CD8-positive, alpha-beta memory T cell (primary cell): ENCODE results near the gene UBAC2. TPM values are rescaled to one million over a fixed set of nuclear protein-coding genes. Genes with fewer than 3 reads are reported as not detected.

ENCODE experiments used
- CTCF ChIA-PET: fragments of 350-600 bp; sonication (Branson Sonifier 250); formaldehyde crosslinking; loops from one replicate; lab custom pipeline; 2021; ENCODE audit warnings: antibody characterized with exemption; lab: Charles Lee
- POLR2A ChIA-PET: fragments of 350-600 bp; sonication (Branson Sonifier 250); formaldehyde crosslinking; loops from one replicate; lab custom pipeline; 2021; ENCODE audit warnings: antibody characterized with exemption; lab: Charles Lee
- DNase-seq, 5 donors: peaks; one replicate each; pipeline versions ENCODE4 v3.0.0 to v3.0.0-alpha.2; 2020 to 2022; ENCODE audit warnings: mixed read lengths in 1 of 5
- H3K27ac ChIP-seq: one replicate; pipeline ENCODE4 v1.7.0; 2013; ENCODE audit warnings: low read depth, mild to moderate bottlenecking, low read length, moderate library complexity
- H3K27me3 ChIP-seq: 2 replicates; pipeline ENCODE4 v1.7.0; 2013; ENCODE audit warnings: low read length, mild to moderate bottlenecking; ENCODE audit not compliant: insufficient read depth, poor library complexity, severe bottlenecking
- H3K36me3 ChIP-seq: 2 replicates; pipeline ENCODE4 v1.7.0; 2013; ENCODE audit warnings: mild to moderate bottlenecking, low read length, moderate library complexity; ENCODE audit not compliant: insufficient read depth
- H3K4me1 ChIP-seq: 2 replicates; pipeline ENCODE4 v1.7.0; 2013; ENCODE audit warnings: mild to moderate bottlenecking, low read length, moderate library complexity; ENCODE audit not compliant: insufficient read depth
- H3K4me3 ChIP-seq: 2 replicates; pipeline ENCODE4 v1.7.0; 2013; ENCODE audit warnings: mild to moderate bottlenecking, low read length
- H3K9me3 ChIP-seq: 2 replicates; pipeline ENCODE4 v1.7.0; 2013; ENCODE audit warnings: mild to moderate bottlenecking, low read length
- H3K27ac Mint-ChIP-seq, 8 donors: one replicate each; pipeline ENCODE4 v1.8.0; 2020 to 2021; ENCODE audit warnings: mixed read lengths in 8 of 8, mild to moderate bottlenecking in 6 of 8, inconsistent platforms in 3 of 8, moderate library complexity in 3 of 8
- H3K27me3 Mint-ChIP-seq, 2 donors: one replicate each; pipeline ENCODE4 v1.8.0; 2020 to 2021; ENCODE audit warnings: mixed read lengths in 2 of 2, mild to moderate bottlenecking in 1 of 2, moderate library complexity in 1 of 2
- H3K36me3 Mint-ChIP-seq, 3 donors: one replicate each; pipeline ENCODE4 v1.8.0; 2020 to 2021; ENCODE audit warnings: mixed read lengths in 3 of 3, inconsistent platforms in 1 of 3, mild to moderate bottlenecking in 1 of 3
- H3K4me1 Mint-ChIP-seq, 3 donors: one replicate each; pipeline ENCODE4 v1.8.0; 2020 to 2021; ENCODE audit warnings: mixed read lengths in 3 of 3, inconsistent platforms in 1 of 3, mild to moderate bottlenecking in 1 of 3
- H3K4me3 Mint-ChIP-seq, 7 donors: one replicate each; pipeline ENCODE4 v1.8.0; 2020 to 2021; ENCODE audit warnings: mixed read lengths in 7 of 7, mild to moderate bottlenecking in 6 of 7, moderate library complexity in 4 of 7, inconsistent platforms in 2 of 7
- H3K9me3 Mint-ChIP-seq, 5 donors: one replicate each; pipeline ENCODE4 v1.8.0; 2020 to 2022; ENCODE audit warnings: mixed read lengths in 5 of 5, mild to moderate bottlenecking in 3 of 5, moderate library complexity in 2 of 5, inconsistent platforms in 1 of 5
- polyA plus RNA-seq: library from polyadenylated mRNA; unstranded; fragments of 300-500 nt; fragmentation: Illumina TruSeq; gene quantifications from one replicate; pipeline ENCODE4 v1.2.3, GENCODE V29; 2021
- total RNA-seq, 2 experiments: library from RNA; stranded (reverse); gene quantifications; one replicate each; pipeline ENCODE4 v1.2.3, GENCODE V29; 2021

Gene UBAC2
- total and polyA plus RNA-seq, 3 experiments from 2014 or later = 62.3 to 160 (median 63.7) TPM

DNA sequence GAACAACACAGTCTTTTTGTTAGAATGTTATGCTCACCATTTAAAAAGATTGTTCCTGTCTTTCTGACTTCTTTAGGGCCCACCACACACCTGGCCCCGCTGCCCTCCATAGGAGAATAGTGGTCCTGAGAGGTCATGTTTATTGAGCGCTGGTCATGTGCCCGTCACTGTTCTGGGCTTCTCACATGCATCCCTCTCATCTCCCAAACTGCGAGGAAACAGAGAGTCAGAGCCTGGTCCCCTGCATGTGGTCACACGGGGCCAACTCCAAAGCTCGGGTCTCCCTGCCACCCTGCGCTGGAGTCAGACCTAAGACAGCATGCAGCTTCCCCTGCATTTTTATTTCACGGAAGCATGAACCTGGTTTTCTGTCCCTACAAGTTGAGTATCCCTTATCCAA is 177.0 kb downstream of the UBAC2 start:
- Histone ChIP-seq H3K4me3 (no peak overlapping the region), H3K9me3 (no peaks in the 10 kb centered on the region), H3K27ac (no peak overlapping the region), H3K27me3 (no peaks in the 10 kb centered on the region), H3K4me1 (peaks cover 90% of the 10 kb centered on the region), H3K36me3 (no peaks in the 10 kb centered on the region)
- Mint-ChIP-seq H3K27me3 (peaks cover 0 to 2% of the 10 kb centered on the region in 2 donors), H3K9me3 (no peaks in the 10 kb centered on the region), H3K4me1 (peaks cover 84 to 98% (median 97%) of the 10 kb centered on the region in 3 donors), H3K4me3 (no peak overlapping the region), H3K36me3 (peaks cover 6 to 45% (median 28%) of the 10 kb centered on the region in 3 donors), H3K27ac (peak overlapping the region in 7 of 8 donors; percentile 34 to 99 (median 97))
- POLR2A ChIA-PET = no interaction called here
- no peak for DNase-seq
- CTCF ChIA-PET = interaction anchor here (1.1 to 5.8 kb wide), 4 partner anchors 21 to 108 kb away, joined by 3 to 26 read pairs (median 4); no protein-coding TSS in a partner anchor

DNA sequence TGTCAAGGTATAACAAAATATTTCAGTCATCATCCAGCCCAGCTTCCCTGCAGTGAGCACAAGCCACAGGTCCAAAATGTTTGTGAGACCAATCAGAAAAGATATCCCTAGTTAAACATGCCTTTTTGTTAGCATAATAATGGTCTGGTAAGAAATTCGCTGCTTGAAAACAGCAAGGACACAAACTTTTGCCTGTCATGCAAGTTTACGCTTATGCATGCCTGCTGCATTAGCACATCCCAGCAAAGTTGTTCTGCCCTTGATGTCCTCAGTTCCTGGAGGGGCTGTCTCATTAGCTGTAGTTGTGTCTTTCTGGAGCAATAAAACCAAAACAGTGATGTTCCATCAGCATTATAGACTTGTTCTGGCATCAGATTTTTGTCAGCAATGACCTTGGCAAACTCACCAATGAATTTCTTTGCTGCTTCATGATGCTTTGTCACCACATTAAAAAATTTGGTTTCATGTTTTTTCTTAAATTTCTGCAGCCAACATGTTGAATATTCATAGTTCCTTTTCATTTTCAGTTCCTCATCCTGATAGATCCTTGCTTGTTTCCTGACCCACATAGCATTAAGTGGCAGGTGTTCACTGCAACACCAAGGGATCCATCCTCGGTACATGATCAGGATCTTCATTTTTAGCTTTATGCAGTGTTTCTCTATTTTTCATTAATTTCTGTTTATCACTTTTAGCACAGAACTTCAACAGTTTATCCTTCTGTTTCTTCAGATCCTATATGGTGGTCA is 178.5 kb downstream of the UBAC2 start:
- no peak overlapping the region for H3K27ac ChIP-seq

DNA sequence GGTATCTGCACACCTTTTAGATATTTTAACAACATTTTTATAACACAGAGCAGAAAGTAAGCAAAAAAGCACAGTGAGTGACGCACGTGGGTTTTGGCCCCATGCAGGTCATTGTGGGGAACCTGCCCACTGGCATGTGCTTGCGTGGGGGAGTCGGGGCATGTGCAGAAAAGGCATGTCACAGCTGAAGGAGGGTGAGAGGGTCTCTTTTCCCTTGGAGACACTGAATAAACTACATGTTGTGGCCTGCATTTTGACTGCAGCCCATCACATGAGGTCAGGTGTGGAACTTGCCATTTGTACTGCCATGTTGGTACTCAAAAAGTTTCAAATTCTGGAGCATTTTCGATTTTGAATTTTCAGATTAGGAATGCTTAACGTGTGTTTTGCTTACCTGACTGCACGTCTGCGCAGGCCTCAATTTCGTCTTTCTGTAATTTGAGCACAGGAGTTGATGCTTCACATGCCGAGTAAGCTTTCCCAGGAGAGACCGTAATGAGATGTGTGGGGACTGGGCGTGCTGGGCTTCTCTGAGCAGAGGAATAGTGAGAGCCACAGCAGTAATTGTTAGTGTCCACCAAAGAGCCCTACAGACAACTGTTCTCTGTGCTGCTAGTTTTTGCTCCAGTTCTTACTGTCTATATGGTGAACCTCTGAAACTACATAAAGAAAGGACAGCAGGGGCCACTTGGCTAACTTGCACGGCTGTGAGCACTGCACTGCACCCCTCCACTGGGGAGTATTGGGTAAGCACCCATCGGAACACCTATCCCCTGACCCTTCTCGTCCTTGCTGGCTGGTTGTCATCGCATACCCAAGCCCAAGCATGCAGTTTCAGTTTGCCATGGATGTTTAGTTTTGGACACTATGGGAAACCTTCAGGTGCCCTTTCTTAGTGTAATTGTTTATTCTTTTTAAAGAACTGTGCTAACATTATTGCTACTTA is 179.5 kb downstream of the UBAC2 start:
- Histone ChIP-seq H3K27me3 (no peaks in the 10 kb centered on the region), H3K36me3 (no peaks in the 10 kb centered on the region), H3K4me1 (peaks cover 92% of the 10 kb centered on the region), H3K4me3 (peak overlapping the region; percentile 14), H3K27ac (peak overlapping the region; percentile 30), H3K9me3 (no peaks in the 10 kb centered on the region)
- Mint-ChIP-seq H3K27ac (peak overlapping the region; percentile 95 to 99 (median 98)), H3K4me3 (peak overlapping the region; percentile 25 to 89 (median 73)), H3K27me3 (no peaks in the 10 kb centered on the region), H3K4me1 (peaks cover 87 to 98% (median 98%) of the 10 kb centered on the region in 3 donors), H3K9me3 (no peaks in the 10 kb centered on the region), H3K36me3 (peaks cover 6 to 37% (median 20%) of the 10 kb centered on the region in 3 donors)
- DNase-seq = no peak
- ChIA-PET POLR2A (interaction anchor here (0.7 to 2.4 kb wide), 7 partner anchors 13 to 121 kb away, joined by 3 to 11 read pairs (median 4); partner anchors contain the start of genes GPR183 and TM9SF2), CTCF (interaction anchor here (0.8 to 5.5 kb wide), 12 partner anchors 9 to 204 kb away, joined by 3 to 60 read pairs (median 13); partner anchors contain the start of gene GPR183)

More for the DNA sequence above, 178.5 kb downstream of the UBAC2 start:
- POLR2A ChIA-PET = no interaction called here
- H3K4me1 ChIP-seq = peaks cover 92% of the 10 kb centered on the region
- Mint-ChIP-seq H3K4me3 (peak overlapping the region in 1 of 7 donors; percentile 3), H3K36me3 (peaks cover 6 to 38% (median 20%) of the 10 kb centered on the region in 3 donors), H3K9me3 (no peaks in the 10 kb centered on the region), H3K27me3 (no peaks in the 10 kb centered on the region), H3K4me1 (peaks cover 88 to 98% (median 98%) of the 10 kb centered on the region in 3 donors), H3K27ac (peak overlapping the region in 7 of 8 donors; percentile 14 to 99 (median 95))
- no peaks in the 10 kb centered on the region for H3K36me3 ChIP-seq
- DNase-seq = no peak
- no peak overlapping the region for H3K4me3 ChIP-seq
- H3K9me3 ChIP-seq = no peaks in the 10 kb centered on the region
- CTCF ChIA-PET = interaction anchor here (1.8 to 5.8 kb wide), 3 partner anchors 12 to 56 kb away, joined by 4 to 26 read pairs (median 21); no protein-coding TSS in a partner anchor
- no peaks in the 10 kb centered on the region for H3K27me3 ChIP-seq

DNA sequence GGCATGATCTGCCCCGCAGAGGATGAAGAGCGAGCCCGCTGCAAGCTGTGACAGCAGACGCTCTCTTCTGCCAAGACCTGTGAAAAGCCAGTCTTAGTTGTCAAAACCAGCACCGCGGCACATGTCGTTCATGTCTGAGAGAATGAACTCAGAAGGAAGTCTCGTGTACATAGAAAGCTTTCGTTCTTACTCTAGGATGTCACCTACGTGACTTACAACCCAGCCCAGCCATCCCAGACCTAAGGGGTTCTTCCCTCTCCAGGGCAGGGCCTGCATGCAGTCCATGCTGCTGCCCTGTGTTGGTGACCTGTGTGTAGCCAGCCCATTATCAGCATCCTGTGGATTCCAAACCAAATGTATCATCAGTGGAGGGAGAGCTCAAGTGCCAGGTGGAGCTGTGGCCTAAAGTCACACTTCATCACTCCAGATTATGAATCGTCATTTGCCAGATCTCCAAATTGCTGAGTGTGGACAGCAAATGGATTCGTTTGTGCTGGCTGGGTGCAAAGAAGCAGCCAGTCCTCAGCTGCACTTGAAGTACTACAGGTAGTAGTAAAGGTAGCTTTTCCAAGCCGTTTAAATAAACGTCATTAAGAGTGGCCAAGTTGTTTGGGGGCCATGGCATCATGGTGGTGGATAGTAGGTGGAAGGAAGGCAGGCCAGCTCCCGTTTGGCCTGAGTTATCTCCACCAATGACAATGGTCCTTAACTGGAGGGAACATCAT is 180.4 kb downstream of the UBAC2 start:
- Mint-ChIP-seq H3K27me3 (no peaks in the 10 kb centered on the region), H3K27ac (peak overlapping the region; percentile 95 to 99 (median 98)), H3K4me3 (peak overlapping the region; percentile 25 to 89 (median 73)), H3K36me3 (peaks cover 6 to 43% (median 19%) of the 10 kb centered on the region in 3 donors), H3K9me3 (no peaks in the 10 kb centered on the region), H3K4me1 (peaks cover 84 to 98% (median 98%) of the 10 kb centered on the region in 3 donors)
- DNase-seq = peak; percentile 27 to 82 (median 62)
- Histone ChIP-seq H3K36me3 (no peaks in the 10 kb centered on the region), H3K27me3 (no peaks in the 10 kb centered on the region), H3K4me1 (peaks cover 93% of the 10 kb centered on the region), H3K9me3 (no peaks in the 10 kb centered on the region), H3K27ac (peak overlapping the region; percentile 30), H3K4me3 (peak overlapping the region; percentile 14)
- ChIA-PET CTCF (interaction anchor here (0.8 to 5.5 kb wide), 18 partner anchors 10 to 205 kb away, joined by 3 to 60 read pairs (median 8); partner anchors contain the start of gene GPR183), POLR2A (interaction anchor here (0.7 to 2.6 kb wide), 12 partner anchors 9 to 120 kb away, joined by 3 to 11 read pairs (median 4); partner anchors contain the start of genes GPR183 and TM9SF2)

DNA sequence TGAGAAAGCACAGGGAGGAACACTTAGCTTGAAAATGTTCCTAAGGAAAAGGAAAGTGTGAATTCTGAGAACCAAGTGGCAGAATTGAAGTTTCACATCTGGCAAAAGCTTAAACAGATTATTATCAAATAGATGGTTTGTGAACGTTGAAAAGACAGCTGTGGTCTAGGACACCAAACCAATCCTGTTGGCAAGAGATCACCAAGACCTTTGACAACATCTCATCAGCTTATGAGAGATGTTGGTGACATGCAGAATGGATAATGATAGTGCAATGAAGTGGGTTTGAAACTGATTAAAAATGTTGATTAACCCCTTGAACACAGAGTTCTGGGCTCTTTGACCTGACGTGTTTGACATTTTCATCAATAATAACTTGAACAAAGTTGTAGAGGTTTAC is 181.1 kb downstream of the UBAC2 start:
- H3K36me3 Mint-ChIP-seq = peaks cover 6 to 46% (median 14%) of the 10 kb centered on the region in 3 donors
- H3K9me3 Mint-ChIP-seq = no peaks in the 10 kb centered on the region
- Histone ChIP-seq H3K27ac (no peak overlapping the region), H3K9me3 (no peaks in the 10 kb centered on the region), H3K36me3 (peaks cover 5% of the 10 kb centered on the region), H3K27me3 (no peaks in the 10 kb centered on the region), H3K4me1 (peaks cover 93% of the 10 kb centered on the region), H3K4me3 (peak overlapping the region; percentile 14)
- H3K27ac Mint-ChIP-seq = peak overlapping the region; percentile 95 to 99 (median 98)
- no peaks in the 10 kb centered on the region for H3K27me3 Mint-ChIP-seq
- DNase-seq = no peak
- ChIA-PET POLR2A (interaction anchor here (1.1 to 2.6 kb wide), 8 partner anchors 10 to 79 kb away, joined by 3 to 11 read pairs (median 6); partner anchors contain the start of gene GPR183), CTCF (interaction anchor here (0.5 to 5.5 kb wide), 18 partner anchors 10 to 205 kb away, joined by 3 to 60 read pairs (median 8); partner anchors contain the start of gene GPR183)
- peaks cover 80 to 98% (median 92%) of the 10 kb centered on the region in 3 donors for H3K4me1 Mint-ChIP-seq
- peak overlapping the region; percentile 56 to 89 (median 73) for H3K4me3 Mint-ChIP-seq

DNA sequence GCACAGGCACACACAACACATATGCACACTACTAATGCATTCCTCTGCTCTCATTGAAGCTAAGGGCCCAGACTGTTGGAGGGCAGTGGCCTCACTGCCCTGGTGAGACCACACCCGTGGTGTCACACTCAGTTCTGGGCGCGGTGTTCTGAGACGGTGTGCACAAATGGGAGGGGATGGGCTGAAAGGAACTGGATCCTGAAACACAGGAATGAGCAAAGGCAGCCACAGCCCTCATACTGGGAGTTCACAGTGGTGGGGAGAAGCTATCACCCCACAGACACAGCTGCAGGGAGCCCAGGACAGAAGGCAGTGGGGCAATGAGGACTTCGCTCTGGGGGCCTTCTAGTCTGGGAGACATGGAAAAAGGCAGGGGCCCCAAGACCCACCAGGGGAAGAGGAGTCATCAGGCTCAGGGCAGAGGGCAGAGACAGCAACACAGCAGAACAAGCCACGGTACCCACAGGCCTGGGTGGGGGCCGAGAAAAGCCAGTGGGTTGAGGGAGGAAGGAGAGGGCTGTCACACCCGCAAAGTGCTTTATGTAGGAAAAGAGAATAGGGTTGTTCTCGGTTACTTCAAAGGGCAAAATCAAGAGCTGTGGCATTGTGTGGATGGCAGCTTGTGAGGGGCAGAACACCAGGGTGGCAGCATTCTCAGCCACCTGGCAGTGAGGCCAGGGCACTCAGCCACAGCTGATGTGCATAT is 181.9 kb downstream of the UBAC2 start:
- no peaks in the 10 kb centered on the region for H3K9me3 ChIP-seq
- H3K4me3 ChIP-seq = peak overlapping the region; percentile 5
- no peaks in the 10 kb centered on the region for H3K27me3 Mint-ChIP-seq
- peak overlapping the region; percentile 56 to 81 (median 73) for H3K4me3 Mint-ChIP-seq
- H3K27me3 ChIP-seq = no peaks in the 10 kb centered on the region
- peaks cover 93% of the 10 kb centered on the region for H3K4me1 ChIP-seq
- H3K27ac ChIP-seq = no peak overlapping the region
- H3K36me3 Mint-ChIP-seq = peaks cover 8 to 47% (median 13%) of the 10 kb centered on the region in 3 donors
- DNase-seq = peak; percentile 23 to 72 (median 70)
- POLR2A ChIA-PET = interaction anchor here (0.5 to 2.6 kb wide), 10 partner anchors 11 to 137 kb away, joined by 3 to 11 read pairs (median 4); partner anchors contain the start of gene GPR183
- peaks cover 81 to 98% (median 91%) of the 10 kb centered on the region in 3 donors for H3K4me1 Mint-ChIP-seq
- H3K36me3 ChIP-seq = peaks cover 5% of the 10 kb centered on the region
- H3K9me3 Mint-ChIP-seq = no peaks in the 10 kb centered on the region
- CTCF ChIA-PET = interaction anchor here (0.5 to 5.5 kb wide), 19 partner anchors 11 to 206 kb away, joined by 3 to 60 read pairs (median 8); partner anchors contain the start of gene GPR183
- H3K27ac Mint-ChIP-seq = peak overlapping the region; percentile 95 to 99 (median 98)
